DOHH2 (cell line): ENCODE results near the gene MAP6.

Experiments used
- EZH2phosphoT487 ChIP-seq: fragments of 200-600 bp; sonication (generic); IDR thresholded peaks from 2 replicates; pipeline ENCODE4 v1.6.1; 2017; ENCODE audit warnings: borderline replicate concordance, mild to moderate bottlenecking, antibody characterized with exemption, low read length, moderate library complexity, mixed read lengths
- TF ChIP-seq, protein P1 (sequence below): fragments of 200-600 bp; sonication (generic); IDR thresholded peaks from one replicate; pipeline ENCODE4 v1.5.1; 2014; ENCODE audit warnings: antibody characterized with exemption, mild to moderate bottlenecking, low read depth, low read length; ENCODE audit not compliant: poor library complexity, severe bottlenecking

- TF ChIP-seq, protein P1, sequence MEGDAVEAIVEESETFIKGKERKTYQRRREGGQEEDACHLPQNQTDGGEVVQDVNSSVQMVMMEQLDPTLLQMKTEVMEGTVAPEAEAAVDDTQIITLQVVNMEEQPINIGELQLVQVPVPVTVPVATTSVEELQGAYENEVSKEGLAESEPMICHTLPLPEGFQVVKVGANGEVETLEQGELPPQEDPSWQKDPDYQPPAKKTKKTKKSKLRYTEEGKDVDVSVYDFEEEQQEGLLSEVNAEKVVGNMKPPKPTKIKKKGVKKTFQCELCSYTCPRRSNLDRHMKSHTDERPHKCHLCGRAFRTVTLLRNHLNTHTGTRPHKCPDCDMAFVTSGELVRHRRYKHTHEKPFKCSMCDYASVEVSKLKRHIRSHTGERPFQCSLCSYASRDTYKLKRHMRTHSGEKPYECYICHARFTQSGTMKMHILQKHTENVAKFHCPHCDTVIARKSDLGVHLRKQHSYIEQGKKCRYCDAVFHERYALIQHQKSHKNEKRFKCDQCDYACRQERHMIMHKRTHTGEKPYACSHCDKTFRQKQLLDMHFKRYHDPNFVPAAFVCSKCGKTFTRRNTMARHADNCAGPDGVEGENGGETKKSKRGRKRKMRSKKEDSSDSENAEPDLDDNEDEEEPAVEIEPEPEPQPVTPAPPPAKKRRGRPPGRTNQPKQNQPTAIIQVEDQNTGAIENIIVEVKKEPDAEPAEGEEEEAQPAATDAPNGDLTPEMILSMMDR: no peak
- TF ChIP-seq EZH2phosphoT487: no peak
Observed at GRCh38 chr11:75703695-75704237, 34.9 kb upstream of the MAP6 start.
